ENCODE data around the gene ARID3B.
"Not testable (repeated sequence)": the region's sequence is repeated elsewhere in the genome, so short reads cannot be mapped to it uniquely, and the experiment has no call there.

The ARID3B gene

DNA sequence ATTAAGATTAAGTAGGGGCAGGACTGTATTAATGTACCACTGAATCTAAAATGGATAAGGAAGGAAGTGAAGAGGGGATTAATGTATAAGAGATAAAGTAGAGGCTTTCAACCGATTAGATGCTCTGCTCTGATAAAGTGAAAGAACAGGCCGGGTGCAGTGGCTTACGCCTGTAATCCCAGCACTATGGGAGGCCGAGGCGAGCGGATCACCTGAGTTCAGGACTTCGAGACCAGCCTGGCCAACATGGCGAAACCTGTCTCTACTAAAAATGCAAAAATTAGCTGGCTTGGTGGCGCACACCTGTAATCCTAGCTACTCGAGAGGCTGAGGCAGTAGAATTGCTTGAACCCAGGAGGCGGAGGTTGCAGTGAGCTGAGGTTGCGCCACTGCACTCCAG is 1.5 kb upstream of the ARID3B start:
- not testable (repeated sequence) for DNase-seq

DNA sequence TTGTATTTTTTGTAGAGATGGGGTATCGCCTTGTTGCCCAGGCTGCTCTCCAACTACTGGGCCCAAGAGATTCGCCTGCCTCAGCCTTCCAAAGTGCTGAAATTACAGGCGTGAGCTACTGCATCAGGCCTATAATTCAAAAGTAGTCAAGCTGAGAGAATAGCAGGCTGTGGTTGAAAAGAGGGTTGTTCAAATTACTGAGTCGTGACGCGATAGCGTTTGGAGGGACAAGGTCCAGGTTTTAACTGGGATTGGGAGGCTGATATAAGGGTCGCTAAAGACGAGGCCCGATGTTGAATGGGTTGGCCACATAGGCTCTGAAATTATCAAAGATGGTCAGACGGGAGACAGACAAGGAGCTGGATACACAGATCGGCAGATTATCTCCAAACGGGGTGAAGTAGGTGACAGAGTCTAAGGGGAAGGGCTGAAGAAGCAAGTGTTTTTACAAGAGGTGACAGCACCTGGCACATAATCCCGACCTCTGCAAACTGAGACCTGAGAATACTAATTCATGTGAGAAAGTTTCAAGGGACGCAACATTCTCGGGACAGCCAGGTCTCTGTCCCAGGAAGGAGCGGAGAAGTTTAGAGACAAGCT is 759 bp upstream of the ARID3B start:
- peak; percentile 58 for DNase-seq

DNA sequence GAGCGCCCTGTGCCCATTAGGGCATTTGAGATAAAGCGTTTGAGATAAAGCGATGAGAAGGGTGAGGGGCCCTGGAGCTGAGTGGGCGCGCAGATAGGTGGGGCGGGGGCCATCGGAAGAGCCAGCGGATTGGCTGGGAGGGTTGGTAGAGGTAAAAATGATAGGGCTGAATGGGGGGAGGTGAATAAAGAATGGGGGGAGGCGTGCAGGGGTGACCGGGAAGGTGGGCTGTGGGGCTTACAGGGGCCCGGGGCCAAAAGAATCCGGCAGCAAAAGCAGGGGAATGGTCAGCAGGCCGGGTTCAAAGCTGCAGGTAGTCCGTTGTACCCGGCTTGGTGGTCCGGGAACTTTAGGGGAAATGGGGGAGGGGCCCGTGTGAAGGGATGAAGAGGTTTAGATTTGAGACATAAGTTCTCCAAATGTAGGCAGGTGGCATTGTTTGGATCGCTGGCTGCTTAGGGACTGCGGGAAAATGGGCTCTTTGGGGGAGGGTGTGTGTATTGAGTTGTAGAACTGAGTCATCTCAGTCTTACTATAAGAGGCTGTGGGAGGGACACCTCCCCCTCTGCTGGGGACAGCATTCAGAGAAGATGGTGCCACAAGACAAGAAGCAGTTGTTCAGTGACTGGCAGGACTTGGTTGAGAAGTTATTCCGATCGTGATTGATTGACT is 610 bp downstream of the ARID3B start:
- DNase-seq = peak; percentile 63

DNA sequence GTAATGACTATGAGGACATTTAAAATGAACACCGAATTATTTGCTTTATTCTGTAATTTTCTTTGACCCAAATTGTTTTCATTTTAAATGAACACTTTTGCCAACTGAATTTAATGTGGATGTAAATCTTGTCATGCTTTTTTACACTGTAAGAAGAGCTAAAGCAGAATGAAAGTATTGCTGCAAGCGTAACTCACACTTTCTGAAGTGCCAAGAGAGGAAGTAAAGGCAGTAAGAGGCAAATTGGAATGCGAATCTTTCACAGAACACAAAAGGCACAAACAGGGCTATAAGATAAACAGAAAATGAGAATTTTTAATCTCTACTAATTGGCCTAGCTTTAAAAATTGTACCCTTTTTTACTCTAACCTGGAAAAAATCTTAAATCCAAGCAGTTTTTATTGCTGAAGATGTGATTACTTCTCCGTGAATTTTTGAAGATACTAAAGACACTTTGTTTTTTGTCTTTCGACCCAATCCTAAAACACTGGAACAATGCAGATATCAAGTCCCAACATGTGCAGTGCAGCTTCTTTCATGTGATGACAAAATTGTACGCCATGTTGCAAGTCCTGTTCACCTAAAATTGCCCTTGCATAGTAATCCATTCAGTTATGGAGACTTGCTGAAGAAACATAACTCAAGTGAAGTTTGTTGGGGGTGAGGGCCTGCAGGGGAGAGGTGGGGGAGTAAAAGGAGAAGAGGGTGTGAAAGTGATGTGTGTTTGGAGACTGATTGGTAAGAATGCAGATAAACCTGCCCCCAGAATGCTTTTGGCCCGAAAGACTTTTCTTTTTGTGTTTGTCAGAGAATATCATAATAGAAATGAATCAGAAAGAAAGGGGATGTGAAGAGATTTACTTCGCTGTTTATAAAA is 1.4 kb downstream of the ARID3B start:
- no peak for DNase-seq

DNA sequence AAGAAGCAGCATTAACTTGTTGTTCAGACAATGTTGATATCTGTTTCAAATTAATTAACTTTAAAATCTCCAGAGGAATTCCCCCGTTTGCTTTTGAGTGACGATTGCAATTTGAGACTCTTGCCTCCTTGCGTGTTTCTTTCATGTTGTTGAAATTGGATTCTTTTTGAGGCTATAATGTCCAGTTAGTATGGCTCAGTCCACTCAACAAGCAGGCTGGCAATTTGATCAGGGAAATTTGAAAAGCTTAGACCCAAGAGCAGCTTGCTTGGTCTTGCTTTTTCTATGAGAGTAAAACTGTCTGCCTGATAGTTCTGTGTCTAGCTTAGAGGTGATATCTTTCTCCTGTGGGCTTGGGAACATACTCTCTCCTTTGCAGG is 2.0 kb downstream of the ARID3B start:
- no peak for DNase-seq

DNA sequence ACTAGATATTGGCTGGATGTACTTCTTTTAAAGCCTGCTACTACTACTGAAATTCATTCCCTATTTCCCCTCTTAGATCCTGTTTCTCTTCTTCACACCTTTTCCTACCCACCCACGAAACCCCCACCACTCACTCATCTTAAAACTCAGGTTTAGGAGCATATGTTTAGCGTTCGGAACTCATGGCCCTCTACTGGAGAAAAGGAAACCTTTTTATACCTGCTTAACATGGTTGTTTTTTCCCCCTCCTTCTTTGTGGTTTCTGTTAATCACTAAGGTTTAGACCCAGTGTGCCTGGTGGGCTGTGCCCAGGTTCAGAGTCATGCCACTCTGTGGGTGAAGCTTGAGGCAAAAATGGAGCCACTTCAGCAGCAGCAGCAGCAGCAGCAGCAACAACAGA is 2.6 kb downstream of the ARID3B start:
- DNase-seq = no peak

DNA sequence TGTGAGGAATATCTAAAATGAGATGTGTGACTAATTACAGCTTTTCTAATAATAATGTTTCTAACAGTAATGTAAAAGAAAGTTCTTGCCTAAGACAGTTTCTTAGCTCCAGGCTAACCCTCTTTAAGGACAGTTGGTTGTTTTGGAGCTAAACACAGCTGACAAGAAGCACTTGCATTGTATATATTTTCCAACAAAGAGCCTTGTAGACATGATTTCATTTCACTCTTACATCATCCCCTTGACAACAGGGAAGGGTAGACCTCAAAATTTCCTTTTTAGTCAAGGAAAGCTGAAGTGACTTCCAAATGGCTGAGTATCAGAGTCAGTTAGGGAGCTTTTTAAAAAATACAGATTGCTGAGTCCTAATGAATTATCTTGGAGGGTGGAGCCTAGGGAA is 4.1 kb downstream of the ARID3B start:
- no peak for DNase-seq

DNA sequence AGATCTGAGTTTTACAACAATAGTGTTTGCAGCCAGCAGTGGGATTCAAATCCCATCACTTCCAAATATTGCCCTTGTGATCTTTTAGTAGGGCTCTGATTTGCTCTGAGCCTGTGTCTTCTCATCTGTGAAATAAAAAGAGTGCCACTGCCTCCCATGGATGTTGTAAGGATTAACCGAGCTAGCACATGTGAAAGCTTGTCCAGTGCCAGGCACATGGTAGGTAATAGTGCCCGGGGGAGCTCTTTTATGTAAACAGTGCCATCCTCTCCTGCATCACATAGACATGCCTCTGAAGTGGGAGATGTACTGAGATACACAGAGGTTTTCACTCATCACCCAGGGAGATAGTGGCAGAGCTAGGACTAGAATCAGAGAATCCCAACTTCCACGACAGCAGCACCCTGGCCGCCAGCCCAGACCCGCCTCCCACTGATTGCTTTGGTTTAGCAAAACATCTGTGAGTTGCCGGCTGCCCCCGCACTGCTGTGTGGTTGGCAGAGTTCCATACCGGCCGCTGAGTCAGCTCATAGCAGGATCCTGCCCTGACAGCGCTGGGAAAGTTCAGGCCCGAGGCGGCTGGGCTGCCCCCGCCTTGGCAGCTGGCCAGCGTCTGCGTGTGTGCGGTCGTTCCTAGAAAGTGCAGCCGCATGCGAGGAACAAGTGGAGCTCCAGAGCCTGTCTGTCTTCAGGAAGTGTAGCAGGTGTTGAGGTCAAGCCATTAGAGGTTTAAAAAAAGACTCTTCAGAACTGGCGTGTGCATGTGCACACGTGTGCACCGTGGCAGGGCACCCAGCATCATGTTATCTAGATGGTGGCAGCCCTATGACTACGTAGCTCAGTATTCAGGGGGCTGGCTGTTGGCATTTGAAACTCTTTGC is 5.0 kb downstream of the ARID3B start:
- peak; percentile 99 for DNase-seq

DNA sequence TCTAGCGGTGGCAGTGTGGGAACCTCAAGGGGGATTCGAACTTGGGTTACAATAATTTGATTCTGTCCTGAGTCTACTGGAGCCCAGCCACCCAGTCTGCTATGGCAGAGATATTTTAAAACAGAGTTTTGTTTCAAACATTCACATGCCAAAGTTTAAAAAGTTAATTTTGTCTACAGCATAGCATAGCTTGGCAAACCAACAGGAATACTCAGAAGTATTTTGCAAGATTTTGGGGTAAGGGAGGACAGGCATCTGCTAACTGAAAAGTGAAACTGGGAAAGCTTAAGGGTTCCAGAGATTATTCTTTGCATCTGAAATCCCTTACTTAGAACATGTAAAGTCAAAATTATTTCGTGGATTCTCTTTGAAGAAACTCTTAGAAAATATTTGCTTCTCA is 6.6 kb downstream of the ARID3B start:
- no peak for DNase-seq

DNA sequence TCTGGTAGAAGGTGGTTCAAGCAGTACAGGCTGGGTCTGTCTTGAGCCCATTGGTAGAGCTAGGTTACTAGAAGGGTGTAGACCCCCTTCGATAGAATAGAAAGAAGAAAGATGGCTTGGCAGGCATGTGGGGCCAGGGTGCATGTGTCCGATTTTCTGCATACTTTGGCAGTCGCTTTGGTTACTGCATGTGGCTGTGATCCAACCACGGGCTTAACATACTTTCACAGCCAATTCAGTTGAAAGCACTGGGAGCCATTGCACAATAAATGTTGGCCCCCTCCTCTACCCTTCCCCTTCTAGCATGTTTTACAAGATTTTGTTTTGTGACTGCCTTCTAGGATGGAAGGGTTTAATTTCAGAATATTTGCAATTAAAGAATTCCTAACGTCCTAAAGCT is 7.2 kb downstream of the ARID3B start:
- no peak for DNase-seq

DNA sequence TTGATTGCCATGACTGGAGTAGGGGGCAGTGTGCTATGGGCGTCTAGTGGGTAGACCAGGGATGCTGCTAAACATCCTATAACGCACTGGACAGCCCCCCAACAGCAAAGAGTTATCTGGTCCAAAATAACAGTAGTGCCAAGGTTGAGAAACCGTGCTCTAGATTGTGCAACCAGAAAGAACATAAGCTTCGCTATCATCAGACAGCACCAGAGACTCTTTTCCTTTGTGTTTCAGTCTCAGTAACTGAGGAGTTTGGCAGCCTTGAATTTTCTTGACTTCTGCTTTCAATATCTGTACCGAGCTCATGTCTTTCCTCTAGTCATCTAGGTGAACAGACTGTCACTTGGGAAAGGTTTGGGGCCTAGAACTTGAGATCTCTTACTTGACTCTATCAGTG is 8.8 kb downstream of the ARID3B start:
- no peak for DNase-seq

DNA sequence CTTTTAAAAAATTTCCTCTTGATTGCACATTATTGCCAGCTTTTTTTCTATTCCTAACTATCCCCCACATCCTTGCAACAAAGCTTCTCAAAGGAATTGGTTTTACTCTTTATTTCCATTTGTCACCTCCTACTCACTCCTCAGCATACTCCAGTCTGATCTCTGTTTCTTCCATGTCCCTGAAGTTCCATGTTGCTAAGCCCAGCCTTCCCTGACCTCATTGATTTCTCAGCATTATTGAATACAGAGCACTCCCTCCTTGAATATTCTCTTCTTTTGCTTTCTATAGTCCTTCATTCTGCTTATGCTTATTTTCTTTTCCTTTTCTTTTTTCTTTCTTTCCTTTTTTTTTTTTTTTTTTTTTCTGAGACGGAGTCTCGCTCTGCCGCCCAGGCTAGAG is 10.7 kb downstream of the ARID3B start:
- no peak for DNase-seq

DNA sequence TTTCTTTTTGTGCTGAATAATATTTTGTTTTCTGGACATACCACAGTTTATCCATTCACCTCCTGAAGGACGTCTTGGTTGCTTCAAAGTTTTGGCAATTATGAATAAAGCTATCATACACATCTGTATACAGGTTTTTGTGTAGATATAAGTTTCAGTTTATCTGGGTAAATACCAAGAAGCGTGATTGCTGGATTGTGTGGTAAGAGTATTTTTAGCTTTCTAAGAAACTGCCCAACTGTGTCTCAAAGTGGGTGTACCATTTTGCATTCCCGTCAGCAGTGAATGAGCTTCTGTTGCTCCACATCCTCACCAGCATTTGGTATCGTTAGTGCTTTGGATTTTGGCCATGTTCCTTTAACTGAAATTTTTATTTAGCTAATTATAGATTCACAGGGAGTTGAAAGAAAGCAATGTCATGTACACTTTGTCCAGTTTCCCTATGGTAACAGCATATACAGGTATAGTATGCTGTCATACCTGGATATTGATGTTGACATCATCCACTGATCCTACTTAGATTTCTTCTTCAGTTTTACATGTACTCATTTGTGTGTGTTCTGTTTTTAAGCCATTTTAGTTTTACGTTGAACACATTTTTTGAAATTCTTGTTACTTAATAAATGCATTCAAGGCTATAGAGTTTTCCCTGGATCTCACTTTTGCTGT is 11.9 kb downstream of the ARID3B start:
- DNase-seq = no peak

DNA sequence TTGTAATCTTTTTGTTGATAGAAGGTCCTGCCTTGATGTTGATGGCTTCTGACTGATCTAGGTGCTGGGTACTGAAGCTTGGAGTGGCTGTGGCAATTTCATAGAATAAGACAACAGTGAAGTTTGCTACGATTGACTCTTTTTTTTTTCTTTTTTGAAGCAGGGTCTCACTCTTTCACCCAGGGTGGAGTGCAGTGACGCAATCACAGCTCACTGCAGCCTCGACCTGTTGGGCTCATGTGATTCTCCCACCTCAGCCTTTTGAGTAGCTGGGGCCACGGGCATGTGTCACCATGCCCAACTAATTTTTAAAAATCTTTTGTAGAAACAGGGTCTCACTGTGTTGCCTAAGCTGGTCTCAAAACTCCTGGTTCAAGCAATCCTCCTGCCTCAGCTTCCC is 14.2 kb downstream of the ARID3B start:
- no peak for DNase-seq

DNA sequence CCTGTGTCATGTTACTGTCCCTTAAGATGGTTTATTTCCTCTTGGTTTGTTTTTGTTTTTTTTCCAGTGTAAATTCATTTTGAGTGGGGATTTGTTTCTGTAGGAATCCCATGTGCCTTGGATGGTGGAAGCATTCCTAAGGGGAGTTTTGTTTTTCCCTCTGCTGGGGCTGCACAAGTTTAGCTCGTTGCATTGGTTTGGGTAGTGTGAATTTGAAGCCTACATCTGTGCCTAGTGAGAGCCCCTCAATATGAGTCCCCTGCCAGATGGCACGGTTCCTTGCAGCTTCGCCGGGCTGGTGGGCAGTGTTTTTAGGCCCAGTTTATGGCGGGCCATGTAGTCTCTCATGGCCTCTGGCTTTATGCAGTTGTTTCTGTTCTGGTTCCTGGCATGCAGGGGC is 17.7 kb downstream of the ARID3B start:
- no peak for DNase-seq

DNA sequence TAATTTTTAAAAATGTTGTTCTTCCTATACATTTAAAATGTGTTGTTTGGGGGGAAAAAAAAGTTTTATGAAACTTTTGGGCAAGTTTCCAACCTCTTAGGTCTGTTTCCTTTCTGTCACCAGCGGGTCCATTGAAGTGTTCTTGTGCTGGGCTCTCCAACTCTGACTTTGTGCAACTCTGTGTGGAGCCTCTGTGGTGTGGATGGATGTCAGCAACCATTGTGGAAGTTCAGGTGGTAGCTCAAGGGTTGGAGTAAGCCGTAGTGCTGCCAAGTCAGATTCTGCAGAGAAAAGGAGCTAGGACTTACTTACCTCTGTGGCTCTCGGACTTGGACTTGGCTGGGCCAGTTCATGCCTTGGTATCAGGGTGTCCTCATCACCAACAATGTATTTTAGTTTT is 22.4 kb downstream of the ARID3B start:
- no peak for DNase-seq

DNA sequence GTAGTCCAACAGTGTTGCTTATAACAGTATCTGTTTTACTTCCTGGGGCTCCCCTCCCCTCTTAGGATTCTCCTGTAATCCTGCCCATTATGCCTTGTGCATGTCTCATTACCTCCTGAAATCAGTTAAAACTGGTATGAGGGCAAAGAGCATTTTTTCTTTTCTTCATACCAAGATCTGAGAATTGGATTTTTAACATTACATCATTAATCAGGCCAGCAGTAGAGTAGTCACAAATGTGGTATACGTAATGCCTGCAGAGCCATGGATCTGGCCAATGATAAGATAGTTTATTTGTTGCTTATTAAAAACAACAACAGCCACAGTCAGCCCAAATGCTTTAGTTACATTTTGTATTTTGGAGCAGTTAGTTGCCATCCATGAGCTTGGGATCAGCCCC is 23.2 kb downstream of the ARID3B start:
- no peak for DNase-seq

DNA sequence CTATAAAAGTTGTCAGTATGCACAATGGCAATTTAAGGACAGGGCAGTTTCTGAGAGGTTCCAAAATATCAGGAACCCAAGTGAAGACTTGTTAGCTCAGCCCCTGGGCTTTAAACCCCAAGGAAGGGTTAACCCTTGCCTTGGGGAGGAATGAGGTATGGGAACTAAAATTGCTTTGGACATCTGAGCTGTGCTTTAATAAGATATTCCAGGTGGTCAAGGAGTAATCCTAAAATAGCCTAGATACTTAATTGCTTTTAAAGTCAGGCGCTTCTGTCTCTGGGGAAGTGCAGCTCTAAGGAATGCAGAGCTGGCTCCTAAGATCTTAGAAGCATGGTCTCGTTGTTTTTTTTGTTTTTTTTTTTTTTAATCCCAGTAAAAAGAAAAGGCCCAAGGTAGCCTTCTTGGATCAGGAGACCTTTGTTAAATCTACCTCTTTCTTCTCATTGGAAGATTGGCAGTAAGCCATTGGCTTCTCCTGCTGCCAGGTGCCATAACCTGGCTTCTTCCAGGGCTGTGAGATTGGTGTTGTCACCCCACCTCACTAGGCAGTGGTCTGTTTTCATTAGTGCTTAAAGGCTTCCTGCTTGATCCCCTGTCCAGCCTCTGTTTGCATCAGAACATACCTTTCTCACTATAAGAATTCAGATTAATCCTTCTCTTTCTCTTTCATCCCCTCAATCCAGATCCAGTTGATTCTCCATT is 24.5 kb downstream of the ARID3B start:
- DNase-seq = no peak

DNA sequence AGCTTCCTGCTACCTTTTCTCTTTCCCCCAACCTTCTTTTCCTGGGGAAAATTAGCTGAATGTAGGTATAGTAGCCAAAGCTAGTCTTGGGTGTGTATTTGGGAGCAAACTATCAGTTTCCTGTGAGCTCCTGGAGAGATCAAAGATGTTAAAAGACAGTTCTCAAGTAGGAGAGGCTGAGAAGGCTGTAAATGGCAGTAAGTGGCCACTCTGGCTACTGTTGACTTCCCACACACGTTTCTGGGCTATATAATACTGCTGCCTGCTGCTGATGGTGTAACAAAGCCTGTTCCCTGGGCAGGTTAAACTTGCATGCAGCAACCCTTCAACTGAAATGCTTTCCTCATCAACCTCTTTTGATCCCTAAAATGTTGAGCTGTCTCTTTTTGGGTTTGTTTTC is 27.6 kb downstream of the ARID3B start:
- no peak for DNase-seq

DNA sequence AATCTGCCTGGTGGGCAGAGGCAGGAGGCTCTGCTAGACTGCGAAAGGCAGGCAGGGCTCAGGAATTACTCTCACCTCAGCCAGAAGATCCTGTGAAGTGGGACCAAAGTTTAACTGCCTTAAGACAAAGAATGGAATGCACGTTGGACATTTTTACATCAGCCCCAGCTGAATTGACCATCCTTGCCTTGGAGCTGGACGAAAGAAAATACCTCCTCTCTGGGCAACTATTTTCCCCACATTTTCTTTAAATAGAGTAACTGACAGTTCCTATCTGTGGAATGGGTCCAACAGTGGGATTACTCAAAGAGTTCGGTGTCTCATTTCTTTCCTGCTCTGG is 28.7 kb downstream of the ARID3B start:
- DNase-seq = no peak

DNA sequence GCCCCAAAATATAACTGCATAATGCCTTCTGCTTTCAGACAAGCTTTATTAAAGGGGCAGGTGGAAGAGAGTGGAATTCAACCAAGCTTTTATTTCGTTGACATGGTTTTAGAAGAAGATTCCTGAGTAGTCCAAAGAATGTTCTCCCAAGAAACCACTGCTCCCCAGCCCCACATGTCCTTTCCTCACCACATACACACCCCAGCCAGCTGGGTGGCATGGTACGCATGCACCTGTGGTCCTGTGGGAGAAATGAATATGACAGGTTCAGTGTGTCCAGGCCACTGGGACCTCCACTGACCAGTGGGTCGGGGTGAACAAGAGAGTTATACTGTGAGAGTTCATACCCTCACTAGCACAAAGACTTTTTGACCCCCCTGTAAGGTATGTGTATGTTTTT is 30.2 kb downstream of the ARID3B start:
- DNase-seq = no peak

DNA sequence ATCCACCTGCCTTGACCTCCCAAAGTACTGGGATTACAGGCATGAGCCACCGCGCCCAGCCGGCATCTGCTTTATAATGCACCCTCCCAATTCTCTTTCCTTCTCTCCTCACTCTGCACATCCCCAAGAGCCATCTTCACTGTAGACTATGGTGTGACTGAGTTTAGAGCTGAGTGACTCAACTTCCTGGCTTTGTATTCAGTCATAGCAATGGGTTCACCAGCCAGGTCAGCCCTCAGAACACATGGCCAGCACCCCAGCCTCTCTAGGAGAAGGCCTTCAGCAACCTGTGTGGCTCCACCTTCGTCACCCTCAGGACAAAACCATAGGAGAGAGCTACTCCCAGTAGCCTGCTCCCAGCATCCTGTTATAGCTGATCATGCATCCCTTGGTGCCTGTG is 33.0 kb downstream of the ARID3B start:
- DNase-seq = peak; percentile 6

All from fibroblast of skin of right biceps (primary cell).